CD4-positive, alpha-beta T cell (primary cell): ENCODE results near the gene GAP43. TPM values are rescaled to one million over a fixed set of nuclear protein-coding genes. Genes with fewer than 3 reads are reported as not detected.

Source experiments
- ATAC-seq: fragments of 200-7000 bp; cut with Tn5 transposase; one replicate; pipeline ENCODE4 v1.10.0; 2022; ENCODE audit warnings: mild to moderate bottlenecking; ENCODE audit not compliant: poor library complexity
- CTCF ChIA-PET: fragments of 350-600 bp; sonication (Branson Sonifier 250); formaldehyde crosslinking; loops from one replicate; lab custom pipeline; 2021; ENCODE audit warnings: antibody characterized with exemption, inconsistent platforms; lab: Charles Lee
- POLR2A ChIA-PET: fragments of 350-600 bp; sonication (Branson Sonifier 250); formaldehyde crosslinking; loops from one replicate; lab custom pipeline; 2021; ENCODE audit warnings: antibody characterized with exemption, inconsistent platforms; lab: Charles Lee
- DNase-seq, 14 experiments: peaks; one replicate each; pipeline ENCODE4 v3.0.0-alpha.2; 2013 to 2020; ENCODE audit warnings: mixed read lengths in 2 of 14
- H3K27ac ChIP-seq, 2 donors: one replicate each; pipeline versions ENCODE4 v1.5.1 to v1.7.0; 2013; ENCODE audit warnings: low read length in 2 of 2, low read depth in 1 of 2, mild to moderate bottlenecking in 1 of 2
- H3K27me3 ChIP-seq, 2 experiments: 1 replicate in 1 of 2; 2 replicates in 1 of 2; pipeline versions ENCODE4 v1.6.1 to v1.7.0; 2013; ENCODE audit warnings: low read length in 2 of 2, control low read depth in 1 of 2, mild to moderate bottlenecking in 1 of 2, moderate library complexity in 1 of 2; ENCODE audit not compliant: insufficient read depth in 2 of 2, control insufficient read depth in 1 of 2
- H3K36me3 ChIP-seq: one replicate; pipeline ENCODE4 v1.6.1; 2013; ENCODE audit warnings: low read length, control low read depth; ENCODE audit not compliant: insufficient read depth
- H3K4me1 ChIP-seq: one replicate; pipeline ENCODE4 v1.6.1; 2013; ENCODE audit warnings: low read length, control low read depth; ENCODE audit not compliant: insufficient read depth
- H3K4me3 ChIP-seq: one replicate; pipeline ENCODE4 v1.5.1; 2013; ENCODE audit warnings: mild to moderate bottlenecking, low read length, moderate library complexity
- H3K9me3 ChIP-seq, 2 experiments: 1 replicate in 1 of 2; 2 replicates in 1 of 2; pipeline versions ENCODE4 v1.6.1 to v1.7.0; 2013; ENCODE audit warnings: low read length in 2 of 2, mild to moderate bottlenecking in 2 of 2, control low read depth in 1 of 2, moderate library complexity in 1 of 2; ENCODE audit not compliant: control insufficient read depth in 1 of 2, insufficient read depth in 1 of 2
- H3K27ac Mint-ChIP-seq: one replicate; pipeline ENCODE4 v1.8.0; 2020; ENCODE audit warnings: mixed read lengths
- H3K27me3 Mint-ChIP-seq: one replicate; pipeline ENCODE4 v1.8.0; 2021; ENCODE audit warnings: mixed read lengths
- H3K36me3 Mint-ChIP-seq: one replicate; pipeline ENCODE4 v1.8.0; 2021; ENCODE audit warnings: low read depth, mixed read lengths
- H3K4me1 Mint-ChIP-seq: one replicate; pipeline ENCODE4 v1.8.0; 2021; ENCODE audit warnings: low read depth, mixed read lengths
- H3K4me3 Mint-ChIP-seq: one replicate; pipeline ENCODE4 v1.8.0; 2020; ENCODE audit warnings: mild to moderate bottlenecking, mixed read lengths
- H3K9me3 Mint-ChIP-seq: one replicate; pipeline ENCODE4 v1.8.0; 2020; ENCODE audit warnings: mixed read lengths
- intact Hi-C, 2 experiments: fragments of 100-400 bp; cut with DNase I in 1 of 2; cut with micrococcal nuclease in 1 of 2; formaldehyde crosslinking; loops; one replicate each; pipeline versions ENCODE4 v1.15.1 to v1.9.0; 2023 to 2025; cut with DNase I, micrococcal nuclease
- total RNA-seq, 174 experiments: library from RNA in 2 of 174; stranded (reverse) in 2 of 174; gene quantifications; one replicate each; pipeline ENCODE4 v1.2.3 and lab custom pipeline; 2021 to 2026
- TF ChIP-seq, protein P1 (sequence below): fragments of 200-600 bp; IDR thresholded peaks from one replicate; pipeline ENCODE4 v1.8.0; 2022; ENCODE audit warnings: antibody characterized with exemption, mild to moderate bottlenecking

Gene GAP43
- total RNA-seq, 2 experiments from 2014 or later, result not detected

DNA sequence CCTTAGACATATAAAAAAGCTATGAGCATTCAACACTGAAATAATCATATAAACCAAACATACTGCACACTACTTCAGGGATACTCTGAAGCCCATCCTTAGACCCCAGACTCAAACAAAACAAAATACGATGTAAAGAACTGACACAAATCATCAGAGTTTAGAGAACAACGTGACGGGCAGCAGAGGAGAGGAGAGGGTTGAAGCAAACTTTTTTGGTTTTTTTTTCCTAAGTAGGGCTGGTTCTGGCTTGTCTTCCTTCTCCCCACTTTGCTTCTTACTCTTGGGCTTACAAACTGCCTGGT is 34.7 kb downstream of the GAP43 start:
- Histone ChIP-seq H3K36me3 (no peaks in the 10 kb centered on the region), H3K9me3 (no peaks in the 10 kb centered on the region), H3K27ac (peak overlapping the region; percentile 18 to 65), H3K4me3 (peak overlapping the region; percentile 83), H3K4me1 (peaks cover 17% of the 10 kb centered on the region), H3K27me3 (no peaks in the 10 kb centered on the region)
- Mint-ChIP-seq H3K27ac (peak overlapping the region; percentile 96), H3K9me3 (no peaks in the 10 kb centered on the region), H3K36me3 (no peaks in the 10 kb centered on the region), H3K4me3 (peak overlapping the region; percentile 93), H3K4me1 (peaks cover 30% of the 10 kb centered on the region), H3K27me3 (no peaks in the 10 kb centered on the region)
- intact Hi-C loops, result loop anchor here (2.0 to 5.0 kb wide), 2 partner anchors 124 to 127 kb away; no protein-coding TSS in a partner anchor
- DNase-seq, result no peak
- TF ChIP-seq, protein P1, sequence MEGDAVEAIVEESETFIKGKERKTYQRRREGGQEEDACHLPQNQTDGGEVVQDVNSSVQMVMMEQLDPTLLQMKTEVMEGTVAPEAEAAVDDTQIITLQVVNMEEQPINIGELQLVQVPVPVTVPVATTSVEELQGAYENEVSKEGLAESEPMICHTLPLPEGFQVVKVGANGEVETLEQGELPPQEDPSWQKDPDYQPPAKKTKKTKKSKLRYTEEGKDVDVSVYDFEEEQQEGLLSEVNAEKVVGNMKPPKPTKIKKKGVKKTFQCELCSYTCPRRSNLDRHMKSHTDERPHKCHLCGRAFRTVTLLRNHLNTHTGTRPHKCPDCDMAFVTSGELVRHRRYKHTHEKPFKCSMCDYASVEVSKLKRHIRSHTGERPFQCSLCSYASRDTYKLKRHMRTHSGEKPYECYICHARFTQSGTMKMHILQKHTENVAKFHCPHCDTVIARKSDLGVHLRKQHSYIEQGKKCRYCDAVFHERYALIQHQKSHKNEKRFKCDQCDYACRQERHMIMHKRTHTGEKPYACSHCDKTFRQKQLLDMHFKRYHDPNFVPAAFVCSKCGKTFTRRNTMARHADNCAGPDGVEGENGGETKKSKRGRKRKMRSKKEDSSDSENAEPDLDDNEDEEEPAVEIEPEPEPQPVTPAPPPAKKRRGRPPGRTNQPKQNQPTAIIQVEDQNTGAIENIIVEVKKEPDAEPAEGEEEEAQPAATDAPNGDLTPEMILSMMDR, result no peak
- POLR2A ChIA-PET, result interaction anchor here (2.5 kb wide), 1 partner anchor 126 kb away, joined by 9 read pairs; no protein-coding TSS in a partner anchor
- CTCF ChIA-PET, result interaction anchor here (1.4 to 1.5 kb wide), 2 partner anchors 29 to 35 kb away, joined by 3 to 5 read pairs; no protein-coding TSS in a partner anchor
- ATAC-seq, result no peak

DNA sequence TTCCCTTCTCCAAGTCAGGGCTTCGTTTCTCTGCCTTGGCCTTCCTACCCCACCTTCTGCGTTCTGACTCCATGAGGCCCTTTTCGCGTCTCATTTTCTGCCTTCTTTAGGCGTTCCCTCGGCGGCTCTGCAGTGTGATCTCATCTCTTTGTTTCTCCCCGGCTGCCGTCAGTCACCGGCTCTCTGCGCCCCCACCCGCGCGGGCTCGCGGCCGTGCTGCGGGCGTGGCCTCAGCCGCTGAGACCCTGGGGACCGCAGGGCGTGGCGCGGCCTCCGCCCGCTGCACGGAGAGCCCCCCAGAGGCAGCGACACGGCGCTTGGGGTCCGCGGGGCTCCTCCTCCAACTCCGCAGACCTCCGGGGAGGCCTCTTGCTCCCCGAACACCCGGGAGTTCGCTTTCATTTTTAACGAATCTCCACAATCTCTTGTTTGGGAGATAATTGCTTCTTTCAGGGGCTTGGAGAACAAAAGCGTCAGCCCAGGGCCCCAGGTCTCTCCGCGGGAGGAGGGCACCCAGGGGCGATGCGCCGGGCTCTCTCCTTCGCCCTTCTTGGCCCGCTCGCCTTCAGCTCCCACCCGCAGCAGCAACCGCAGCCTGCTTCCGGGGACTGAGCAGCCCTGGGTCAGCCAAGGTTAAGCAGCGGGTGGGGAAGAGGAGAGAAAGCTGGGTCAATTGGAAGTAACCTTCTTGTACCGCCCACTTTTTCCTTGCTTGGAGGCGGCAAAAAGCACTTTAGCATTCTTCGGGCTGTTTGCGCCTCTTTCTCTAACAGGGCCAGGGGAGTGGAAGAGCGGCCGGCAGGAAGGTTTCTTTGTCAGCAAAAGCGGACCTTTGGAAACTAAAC is 35.2 kb downstream of the GAP43 start:
- H3K27ac ChIP-seq, result peak overlapping the region; percentile 18 to 85
- H3K9me3 Mint-ChIP-seq, result no peaks in the 10 kb centered on the region
- H3K4me3 Mint-ChIP-seq, result peak overlapping the region; percentile 93
- peaks cover 17% of the 10 kb centered on the region for H3K4me1 ChIP-seq
- H3K4me1 Mint-ChIP-seq, result peaks cover 30% of the 10 kb centered on the region
- TF ChIP-seq, protein P1, result no peak
- H3K9me3 ChIP-seq, result no peaks in the 10 kb centered on the region
- intact Hi-C loops, result loop anchor here (2.0 to 5.0 kb wide), 2 partner anchors 124 to 126 kb away; no protein-coding TSS in a partner anchor
- peak overlapping the region; percentile 96 for H3K27ac Mint-ChIP-seq
- H3K36me3 ChIP-seq, result no peaks in the 10 kb centered on the region
- ChIA-PET CTCF (interaction anchor here (1.4 to 1.6 kb wide), 3 partner anchors 30 to 126 kb away, joined by 3 to 6 read pairs (median 5); no protein-coding TSS in a partner anchor), POLR2A (interaction anchor here (1.0 to 2.5 kb wide), 2 partner anchors 126 to 513 kb away, joined by 4 to 9 read pairs; no protein-coding TSS in a partner anchor)
- H3K36me3 Mint-ChIP-seq, result no peaks in the 10 kb centered on the region
- H3K27me3 ChIP-seq, result no peaks in the 10 kb centered on the region
- H3K27me3 Mint-ChIP-seq, result no peaks in the 10 kb centered on the region
- DNase-seq (peak; percentile 51 to 83 (median 64)), ATAC-seq (peak; percentile 90)
- peak overlapping the region; percentile 83 for H3K4me3 ChIP-seq

DNA sequence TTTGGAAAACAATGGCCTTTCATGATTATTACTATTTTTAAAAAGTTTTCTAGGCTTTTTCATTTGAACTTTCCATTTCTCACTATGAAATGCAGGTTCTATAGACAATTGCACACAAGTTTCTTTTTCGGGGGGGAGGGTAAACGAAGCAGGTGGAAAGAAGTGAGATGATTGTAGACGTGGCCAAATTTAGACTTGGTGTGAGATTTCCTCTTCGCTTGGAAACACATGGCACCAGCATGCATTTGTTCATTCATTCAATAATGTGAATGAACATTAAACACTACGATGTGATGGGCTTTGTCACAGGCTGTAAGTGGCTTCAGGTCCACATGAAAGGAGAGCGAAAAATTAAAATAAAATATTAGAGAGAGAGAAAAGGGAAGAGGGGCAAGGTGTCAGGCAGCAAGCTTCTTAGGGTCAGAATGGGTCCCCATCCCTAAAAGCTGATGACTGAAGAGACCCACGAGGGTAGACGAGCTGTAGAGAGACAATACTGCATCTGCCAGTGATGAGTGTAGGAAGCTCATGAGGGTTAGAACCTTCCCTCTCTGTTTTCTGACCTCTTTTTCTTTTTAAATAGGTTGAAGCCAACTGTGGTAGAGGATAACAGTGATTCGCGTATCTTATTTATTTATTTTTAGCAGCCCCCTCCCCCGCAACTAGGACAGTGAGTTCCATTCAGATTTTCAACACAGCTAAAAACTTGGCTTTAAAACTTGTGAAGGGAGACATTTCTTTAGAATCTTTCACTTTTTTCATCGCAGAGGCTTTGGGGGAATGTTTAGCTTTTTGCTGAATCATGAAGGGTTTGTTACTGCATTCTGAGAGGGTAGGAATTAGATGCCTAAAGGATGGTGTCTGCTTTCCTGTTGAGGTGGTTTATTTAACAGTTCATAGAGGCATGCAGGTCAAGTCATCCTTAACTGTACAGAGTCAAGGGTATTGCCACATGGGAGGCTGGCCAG is 36.2 kb downstream of the GAP43 start:
- peak overlapping the region; percentile 83 for H3K4me3 ChIP-seq
- ATAC-seq (no peak), DNase-seq (peak in 2 of 14 experiments; percentile 8 to 29)
- H3K4me1 Mint-ChIP-seq, result peaks cover 30% of the 10 kb centered on the region
- TF ChIP-seq, protein P1, result no peak
- peaks cover 17% of the 10 kb centered on the region for H3K4me1 ChIP-seq
- no peaks in the 10 kb centered on the region for H3K36me3 ChIP-seq
- POLR2A ChIA-PET, result interaction anchor here (1.0 to 2.5 kb wide), 3 partner anchors 125 to 1604 kb away, joined by 3 to 9 read pairs (median 4); partner anchors contain the start of gene CCDC191
- H3K27ac Mint-ChIP-seq, result peak overlapping the region; percentile 96
- peak overlapping the region in 1 of 2 donors; percentile 85 for H3K27ac ChIP-seq
- intact Hi-C loops, result loop anchor here (2.0 to 5.0 kb wide), 2 partner anchors 123 to 125 kb away; no protein-coding TSS in a partner anchor
- peak overlapping the region; percentile 93 for H3K4me3 Mint-ChIP-seq
- H3K27me3 ChIP-seq, result no peaks in the 10 kb centered on the region
- H3K9me3 ChIP-seq, result no peaks in the 10 kb centered on the region
- H3K36me3 Mint-ChIP-seq, result no peaks in the 10 kb centered on the region
- H3K9me3 Mint-ChIP-seq, result no peaks in the 10 kb centered on the region
- CTCF ChIA-PET, result interaction anchor here (0.7 to 1.6 kb wide), 2 partner anchors 125 to 568 kb away, joined by 3 to 6 read pairs; no protein-coding TSS in a partner anchor
- H3K27me3 Mint-ChIP-seq, result no peaks in the 10 kb centered on the region
